BJ (cell line): ENCODE results near the gene CDK3. TPM values are rescaled to one million over a fixed set of nuclear protein-coding genes. Genes with fewer than 3 reads are reported as not detected.

Source experiments
- CTCF ChIA-PET: fragments of 350-600 bp; formaldehyde crosslinking; extraction: SDS; loops from one replicate; lab custom pipeline; 2021; ENCODE audit warnings: antibody characterized with exemption, inconsistent platforms; lab: Yijun Ruan, JAX
- POLR2A ChIA-PET: fragments of 300-600 bp; sonication (Branson Sonifier 250); formaldehyde crosslinking; extraction: SDS; loops from one replicate; lab custom pipeline; 2021; ENCODE audit warnings: antibody characterized with exemption; lab: Charles Lee
- DNase-seq: peaks from one replicate; pipeline ENCODE4 v3.0.0-alpha.2; 2011; ENCODE audit warnings: low read depth
- H3K27me3 ChIP-seq: 2 replicates; pipeline ENCODE4 v1.6.0; 2011; ENCODE audit warnings: low read length; ENCODE audit not compliant: control insufficient read depth, insufficient read depth
- H3K36me3 ChIP-seq: 2 replicates; pipeline ENCODE4 v1.5.1; 2011; ENCODE audit warnings: low read length; ENCODE audit not compliant: control insufficient read depth, insufficient read depth
- H3K4me3 ChIP-seq: 2 replicates; pipeline ENCODE4 v1.5.1; 2011; ENCODE audit warnings: low read depth, mild to moderate bottlenecking, control low read depth, low read length
- CTCF ChIP-seq: IDR thresholded peaks from 2 replicates; pipeline ENCODE4 v1.5.1; 2011; ENCODE audit warnings: low read depth, mild to moderate bottlenecking, control low read depth, inconsistent platforms, low read length, moderate library complexity; ENCODE audit not compliant: insufficient read depth
- polyA plus RNA-seq: library from polyadenylated mRNA; depleted of rRNA; stranded (reverse); fragments of >200 nt; gene quantifications from 2 replicates; pipeline ENCODE4 v1.2.3, GENCODE V29; 2011

The CDK3 gene
- polyA plus RNA-seq, 1 experiment, result 5.6 TPM

- ChIA-PET POLR2A (no interaction called here), CTCF (interaction anchor here (0.6 to 6.3 kb wide), 5 partner anchors 11 to 659 kb away, joined by 3 to 81 read pairs (median 3); partner anchors contain the start of gene CDK3)
- no peak for DNase-seq
- no peak overlapping the region for H3K4me3 ChIP-seq
- no peak for TF ChIP-seq CTCF
- H3K27me3 ChIP-seq, result peaks cover 3% of the 10 kb centered on the region; the same call in 1 of the 2 replicates
- H3K36me3 ChIP-seq, result no peaks in the 10 kb centered on the region
These were observed 17.7 kb downstream of the CDK3 start for GRCh38 chr17:76018340-76018680.

- POLR2A ChIA-PET, result no interaction called here
- Histone ChIP-seq H3K36me3 (no peaks in the 10 kb centered on the region), H3K4me3 (no peak overlapping the region), H3K27me3 (peaks cover 3% of the 10 kb centered on the region; the same call in 1 of the 2 replicates)
- CTCF ChIA-PET, result interaction anchor here (1.1 to 1.8 kb wide), 6 partner anchors 11 to 261 kb away, joined by 3 to 6 read pairs (median 4); partner anchors contain the start of gene CDK3
- TF ChIP-seq CTCF, result no peak
- no peak for DNase-seq
These were observed 18.1 kb downstream of the CDK3 start for GRCh38 chr17:76018801-76019200.

DNA sequence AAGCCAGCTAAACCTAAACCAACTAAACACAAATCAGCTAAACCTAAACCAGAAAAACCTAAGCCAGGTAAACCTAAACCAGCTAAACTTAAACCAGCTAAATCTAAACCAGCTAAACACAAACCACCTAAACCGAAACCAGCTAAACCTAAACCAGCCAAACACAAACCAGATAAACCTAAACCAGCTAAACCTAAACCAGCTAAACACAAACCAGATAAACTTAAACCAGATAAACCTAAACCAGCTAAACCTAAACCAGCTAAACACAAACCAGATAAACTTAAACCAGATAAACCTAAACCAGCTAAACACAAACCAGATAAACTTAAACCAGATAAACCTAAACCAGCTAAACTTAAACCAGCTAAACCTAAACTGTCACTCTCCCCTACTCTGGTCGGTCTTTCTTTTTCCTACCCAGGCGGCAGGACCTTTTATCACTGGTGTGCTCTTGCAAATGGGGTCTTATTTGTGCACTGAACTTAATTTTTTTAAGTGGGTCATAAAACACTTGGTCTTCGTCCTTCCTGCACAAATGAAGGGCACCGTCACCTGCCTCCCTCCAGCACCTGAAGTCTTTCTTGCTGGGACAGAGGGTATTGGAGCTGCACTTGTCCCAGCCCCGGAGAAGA is 19.3 kb downstream of the CDK3 start:
- no peak for TF ChIP-seq CTCF
- ChIA-PET POLR2A (interaction anchor here (0.6 to 0.7 kb wide), 2 partner anchors 8 to 255 kb away, joined by 3 read pairs; no protein-coding TSS in a partner anchor), CTCF (interaction anchor here (0.6 to 1.8 kb wide), 9 partner anchors 9 to 1654 kb away, joined by 3 to 6 read pairs (median 3); partner anchors contain the start of gene CDK3)
- Histone ChIP-seq H3K4me3 (no peak overlapping the region), H3K27me3 (peaks cover 3% of the 10 kb centered on the region), H3K36me3 (no peaks in the 10 kb centered on the region)
- DNase-seq, result no peak

GRCh38 chr17:76022285-76022684 is 21.6 kb downstream of the CDK3 start:
- Histone ChIP-seq H3K27me3 (peaks cover 3% of the 10 kb centered on the region), H3K4me3 (no peak overlapping the region), H3K36me3 (no peaks in the 10 kb centered on the region)
- no peak for TF ChIP-seq CTCF
- no peak for DNase-seq
- POLR2A ChIA-PET, result no interaction called here
- CTCF ChIA-PET, result interaction anchor here (3.0 kb wide), 1 partner anchor 8 kb away, joined by 17 read pairs; no protein-coding TSS in a partner anchor

DNA sequence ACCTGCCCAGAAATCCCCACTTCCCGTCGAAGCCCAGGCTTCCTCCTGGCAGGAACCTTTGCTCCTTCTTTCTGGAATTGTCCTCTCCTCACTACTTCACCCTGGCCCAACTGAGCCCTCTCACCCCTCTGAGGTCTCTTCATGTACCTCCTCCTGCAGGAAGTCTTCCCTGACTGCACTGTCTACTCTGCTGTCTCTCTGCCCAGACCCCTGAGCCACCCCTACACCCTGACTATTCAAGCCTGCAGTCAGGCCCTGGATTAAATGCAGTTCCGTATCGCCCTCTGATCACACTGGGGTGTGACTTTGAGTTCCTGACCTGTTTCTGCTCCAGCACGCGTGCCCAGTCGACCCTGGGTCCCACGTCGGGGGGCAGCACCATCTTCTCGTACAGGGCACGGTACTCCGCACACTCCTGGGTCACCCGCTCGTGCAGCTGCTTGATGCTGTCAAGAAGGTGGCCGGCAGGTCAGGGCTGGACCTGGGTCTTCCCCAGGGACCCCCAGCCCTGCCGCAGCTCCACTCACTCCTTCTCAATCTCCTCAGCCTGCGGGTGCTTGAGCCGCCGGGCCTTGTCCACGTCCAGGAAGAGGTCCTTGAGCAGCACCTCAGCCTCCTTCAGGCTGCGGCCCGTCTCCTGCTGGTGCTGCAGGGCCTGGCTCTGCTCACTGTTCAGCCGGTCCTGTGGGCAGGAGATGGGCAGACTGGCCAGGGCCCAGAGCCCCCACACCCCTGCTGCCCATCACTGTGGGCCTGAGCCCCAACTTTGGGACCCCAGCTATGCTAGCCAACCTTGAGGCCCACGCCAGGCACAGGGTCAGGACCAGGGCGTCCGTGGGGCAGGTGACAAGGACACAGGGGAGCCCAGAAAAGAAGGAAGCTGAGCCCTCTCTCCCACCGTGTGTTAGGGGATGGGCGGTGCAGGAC is 22.6 kb downstream of the CDK3 start:
- Histone ChIP-seq H3K36me3 (no peaks in the 10 kb centered on the region), H3K27me3 (peaks cover 3% of the 10 kb centered on the region), H3K4me3 (no peak overlapping the region)
- ChIA-PET CTCF (interaction anchor here (1.2 to 3.0 kb wide), 2 partner anchors 9 kb away, joined by 4 to 17 read pairs; no protein-coding TSS in a partner anchor), POLR2A (no interaction called here)
- no peak for DNase-seq
- no peak for TF ChIP-seq CTCF
